Endodermal cell (in vitro differentiated cells): ENCODE results near the gene CCND1. TPM values are rescaled to one million over a fixed set of nuclear protein-coding genes. Genes with fewer than 3 reads are reported as not detected.

Experiments
- DNase-seq: peaks from one replicate; pipeline ENCODE4 v3.0.0-alpha.2; 2017
- H3K27ac ChIP-seq: 2 replicates; pipeline ENCODE4 v1.5.1; 2013; ENCODE audit warnings: mild to moderate bottlenecking, low read depth, low read length, moderate library complexity
- H3K27me3 ChIP-seq: 2 replicates; pipeline ENCODE4 v1.6.1; 2013; ENCODE audit warnings: mild to moderate bottlenecking, low read length, moderate library complexity; ENCODE audit not compliant: insufficient read depth, control insufficient read depth, poor library complexity, severe bottlenecking
- H3K36me3 ChIP-seq: 2 replicates; pipeline ENCODE4 v1.7.0; 2013; ENCODE audit warnings: mild to moderate bottlenecking, low read length, moderate library complexity; ENCODE audit not compliant: control insufficient read depth, insufficient read depth
- H3K4me1 ChIP-seq: one replicate; pipeline ENCODE4 v1.7.0; 2013; ENCODE audit warnings: low read length; ENCODE audit not compliant: control insufficient read depth, insufficient read depth
- H3K4me3 ChIP-seq: 2 replicates; pipeline ENCODE4 v1.5.1; 2013; ENCODE audit warnings: mild to moderate bottlenecking, low read length, moderate library complexity
- H3K9ac ChIP-seq: 2 replicates; pipeline ENCODE4 v1.6.1; 2013; ENCODE audit warnings: mild to moderate bottlenecking, low read length, moderate library complexity; ENCODE audit not compliant: poor library complexity, severe bottlenecking; ENCODE audit errors: extremely low read depth
- H3K9me3 ChIP-seq: 2 replicates; pipeline ENCODE4 v1.6.1; 2013; ENCODE audit warnings: mild to moderate bottlenecking, low read length, moderate library complexity; ENCODE audit not compliant: control insufficient read depth
- H3K27ac Mint-ChIP-seq: 2 replicates; pipeline ENCODE4 v1.8.0; 2020; ENCODE audit warnings: mixed read lengths
- H3K27me3 Mint-ChIP-seq: 2 replicates; pipeline ENCODE4 v1.8.0; 2021; ENCODE audit warnings: mild to moderate bottlenecking, mixed read lengths; ENCODE audit not compliant: insufficient read depth
- H3K36me3 Mint-ChIP-seq: 2 replicates; pipeline ENCODE4 v1.8.0; 2020; ENCODE audit warnings: low read depth, mixed read lengths
- H3K4me1 Mint-ChIP-seq: 2 replicates; pipeline ENCODE4 v1.8.0; 2020; ENCODE audit warnings: mixed read lengths
- H3K4me3 Mint-ChIP-seq: 2 replicates; pipeline ENCODE4 v1.8.0; 2020; ENCODE audit warnings: mild to moderate bottlenecking, moderate library complexity, mixed read lengths
- H3K9me3 Mint-ChIP-seq: 2 replicates; pipeline ENCODE4 v1.8.0; 2020; ENCODE audit warnings: mild to moderate bottlenecking, mixed read lengths
- whole genome bisulfite sequencing, 2 experiments: methylation state at CpG; one replicate each; pipeline versions ENCODE4 v1.1.5 to v1.1.7; 2013; ENCODE audit warnings: missing lambda C conversion rate in 2 of 2, mixed read lengths in 1 of 2; ENCODE audit not compliant: insufficient coverage in 1 of 2, insufficient read length in 1 of 2; 5-methylcytosine and 5-hydroxymethylcytosine counted together
- total RNA-seq, 2 donors: library from RNA; stranded (reverse); fragmentation: NEBNext Ultra II Directional in 1 of 2; extraction: Animal tissue kit (Norgen Biotek cat#: 25700) in 1 of 2; gene quantifications; 2 replicates in 1 of 2; 3 replicates in 1 of 2; pipeline ENCODE4 v1.2.1, GENCODE V29; 2021
- TF ChIP-seq, protein P1 (sequence below): fragments of 200-600 bp; sonication (generic); conservative IDR thresholded peaks from 2 replicates; pipeline ENCODE4 v1.5.0; 2021; ENCODE audit warnings: antibody characterized with exemption, mild to moderate bottlenecking

CCND1 gene
- total RNA-seq, 2 donors from 2014 or later, result 65.7 to 214 TPM

DNA sequence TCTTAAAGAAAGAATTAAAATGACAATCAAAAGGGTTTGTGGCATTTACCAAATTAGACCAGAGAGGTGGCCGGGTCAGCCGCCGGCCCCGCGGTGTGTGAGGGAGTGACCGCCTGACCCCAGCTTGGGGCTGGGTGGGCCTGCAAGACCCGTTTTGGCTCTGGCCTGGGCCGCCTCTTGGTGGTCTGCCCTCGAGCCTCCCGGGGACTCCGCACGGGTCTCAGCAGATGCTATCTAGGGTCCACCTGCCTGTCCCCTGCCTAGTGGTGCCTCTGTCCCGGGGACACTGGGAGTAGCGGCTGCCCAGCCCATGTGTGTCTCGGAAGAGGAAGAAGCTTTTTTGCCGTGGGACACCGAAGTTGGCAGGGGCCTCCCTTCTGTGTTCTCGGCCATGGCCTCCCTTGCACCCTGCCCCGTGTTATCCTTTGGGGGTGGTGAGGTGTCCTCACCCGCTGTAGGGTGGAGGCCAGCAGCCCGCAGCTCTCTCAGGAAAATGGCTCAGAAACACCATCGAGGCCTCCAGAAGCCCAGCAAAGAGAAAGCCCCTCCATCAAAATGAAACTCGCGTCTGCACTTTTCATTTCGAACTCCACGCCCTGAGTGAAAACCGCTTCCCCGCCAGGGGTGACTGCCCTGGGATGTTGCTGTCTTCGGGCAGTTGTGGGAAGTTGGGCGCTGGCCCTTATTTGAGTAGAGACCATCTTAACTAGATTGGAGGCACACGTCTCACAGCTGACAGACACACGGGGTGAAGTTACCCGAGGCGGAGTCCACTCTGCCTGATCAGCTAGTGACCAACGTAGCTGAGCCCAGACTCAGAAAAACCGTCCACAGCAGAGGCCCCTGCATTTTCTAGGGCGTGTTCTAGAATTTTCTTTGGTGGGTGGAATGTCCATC, 8.0 kb downstream of the CCND1 start:
- Mint-ChIP-seq H3K27ac (no peak overlapping the region), H3K4me1 (no peaks in the 10 kb centered on the region), H3K4me3 (no peak overlapping the region), H3K27me3 (no peaks in the 10 kb centered on the region), H3K36me3 (peaks cover 57% of the 10 kb centered on the region), H3K9me3 (no peaks in the 10 kb centered on the region)
- H3K27ac ChIP-seq, result no peak overlapping the region
- no peaks in the 10 kb centered on the region for H3K4me1 ChIP-seq
- H3K9me3 ChIP-seq, result no peaks in the 10 kb centered on the region
- H3K36me3 ChIP-seq, result peaks cover 5% of the 10 kb centered on the region
- no peaks in the 10 kb centered on the region for H3K27me3 ChIP-seq
- no peak overlapping the region for H3K9ac ChIP-seq
- DNase-seq, result peak; percentile 45
- H3K4me3 ChIP-seq, result no peak overlapping the region
- TF ChIP-seq, protein P1, sequence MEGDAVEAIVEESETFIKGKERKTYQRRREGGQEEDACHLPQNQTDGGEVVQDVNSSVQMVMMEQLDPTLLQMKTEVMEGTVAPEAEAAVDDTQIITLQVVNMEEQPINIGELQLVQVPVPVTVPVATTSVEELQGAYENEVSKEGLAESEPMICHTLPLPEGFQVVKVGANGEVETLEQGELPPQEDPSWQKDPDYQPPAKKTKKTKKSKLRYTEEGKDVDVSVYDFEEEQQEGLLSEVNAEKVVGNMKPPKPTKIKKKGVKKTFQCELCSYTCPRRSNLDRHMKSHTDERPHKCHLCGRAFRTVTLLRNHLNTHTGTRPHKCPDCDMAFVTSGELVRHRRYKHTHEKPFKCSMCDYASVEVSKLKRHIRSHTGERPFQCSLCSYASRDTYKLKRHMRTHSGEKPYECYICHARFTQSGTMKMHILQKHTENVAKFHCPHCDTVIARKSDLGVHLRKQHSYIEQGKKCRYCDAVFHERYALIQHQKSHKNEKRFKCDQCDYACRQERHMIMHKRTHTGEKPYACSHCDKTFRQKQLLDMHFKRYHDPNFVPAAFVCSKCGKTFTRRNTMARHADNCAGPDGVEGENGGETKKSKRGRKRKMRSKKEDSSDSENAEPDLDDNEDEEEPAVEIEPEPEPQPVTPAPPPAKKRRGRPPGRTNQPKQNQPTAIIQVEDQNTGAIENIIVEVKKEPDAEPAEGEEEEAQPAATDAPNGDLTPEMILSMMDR, result no peak
- 93 to 96% methylated on average over 31 to 37 of the region's 37 CpGs for WGBS, 2 experiments

DNA sequence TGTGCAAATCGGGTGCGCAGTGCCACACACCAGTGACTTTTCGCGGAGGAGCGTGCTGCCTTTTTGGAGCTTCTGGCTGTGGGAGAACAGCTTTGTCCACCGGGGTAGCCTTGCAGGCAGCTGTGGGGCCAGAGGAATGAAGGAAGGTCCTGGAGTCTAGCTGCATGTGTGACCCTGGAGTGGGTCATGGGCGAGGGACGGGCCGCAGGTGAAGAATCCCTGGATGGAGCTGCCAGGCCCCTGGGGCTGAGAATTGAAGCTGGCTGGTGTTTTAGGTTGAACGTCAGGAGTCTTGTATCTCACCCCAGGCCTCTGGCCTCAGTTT, 8.6 kb downstream of the CCND1 start:
- Histone ChIP-seq H3K4me3 (no peak overlapping the region), H3K27me3 (no peaks in the 10 kb centered on the region), H3K36me3 (peaks cover 5% of the 10 kb centered on the region), H3K4me1 (no peaks in the 10 kb centered on the region), H3K27ac (no peak overlapping the region), H3K9ac (no peak overlapping the region), H3K9me3 (no peaks in the 10 kb centered on the region)
- no peak overlapping the region for H3K4me3 Mint-ChIP-seq
- no peaks in the 10 kb centered on the region for H3K27me3 Mint-ChIP-seq
- no peaks in the 10 kb centered on the region for H3K4me1 Mint-ChIP-seq
- H3K36me3 Mint-ChIP-seq, result peaks cover 54% of the 10 kb centered on the region
- H3K27ac Mint-ChIP-seq, result no peak overlapping the region
- 93 to 100% methylated on average over 4 to 10 of the region's 10 CpGs for WGBS, 2 experiments
- H3K9me3 Mint-ChIP-seq, result no peaks in the 10 kb centered on the region
- TF ChIP-seq, protein P1, result no peak
- peak; percentile 44 for DNase-seq

DNA sequence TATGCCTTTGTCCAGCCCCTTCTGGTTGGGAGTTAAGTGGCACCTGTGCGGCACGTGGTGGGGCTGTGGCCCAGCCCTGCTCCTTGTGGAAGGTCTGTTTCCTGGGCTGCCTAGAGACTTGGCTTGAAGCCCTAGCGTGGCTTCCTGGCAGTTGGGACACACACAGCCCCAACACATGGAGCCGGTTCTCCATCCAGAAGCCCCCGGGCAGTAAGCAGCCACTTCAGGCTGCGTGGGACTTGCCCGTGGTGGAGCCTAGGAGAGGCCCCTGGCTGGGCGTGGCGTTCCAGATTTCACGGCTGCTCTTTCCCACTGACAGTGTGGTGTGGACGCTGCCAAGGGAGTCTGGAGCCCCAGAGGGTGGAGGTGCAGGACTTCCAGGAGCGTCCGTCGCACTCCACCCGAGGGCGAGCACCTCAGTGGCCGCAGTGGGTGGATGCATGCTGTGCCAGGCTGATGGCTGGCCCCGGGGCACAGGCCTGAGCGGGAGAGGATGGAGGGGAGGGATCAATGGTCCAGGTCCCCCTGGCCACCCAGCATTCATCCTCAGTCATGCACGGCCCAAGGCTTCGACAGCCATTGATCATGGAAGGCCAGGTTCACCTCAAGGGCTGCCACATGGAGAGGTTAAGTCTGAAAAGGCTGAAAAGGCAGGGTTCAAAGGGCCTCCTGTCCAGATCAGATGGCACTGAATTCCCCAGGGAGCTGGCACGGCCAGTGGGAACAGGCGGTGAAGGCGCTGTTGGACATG, 9.3 kb downstream of the CCND1 start:
- H3K9me3 ChIP-seq, result no peaks in the 10 kb centered on the region
- no peaks in the 10 kb centered on the region for H3K27me3 ChIP-seq
- no peak overlapping the region for H3K27ac Mint-ChIP-seq
- no peak overlapping the region for H3K27ac ChIP-seq
- H3K36me3 Mint-ChIP-seq, result peaks cover 50% of the 10 kb centered on the region
- H3K9ac ChIP-seq, result no peak overlapping the region
- H3K4me1 ChIP-seq, result no peaks in the 10 kb centered on the region
- 95% methylated on average over 16 to 24 of the region's 24 CpGs for WGBS, 2 experiments
- no peak overlapping the region for H3K4me3 ChIP-seq
- H3K9me3 Mint-ChIP-seq, result no peaks in the 10 kb centered on the region
- no peaks in the 10 kb centered on the region for H3K4me1 Mint-ChIP-seq
- DNase-seq, result peak; percentile 51
- no peaks in the 10 kb centered on the region for H3K27me3 Mint-ChIP-seq
- TF ChIP-seq, protein P1, result no peak
- H3K4me3 Mint-ChIP-seq, result no peak overlapping the region
- H3K36me3 ChIP-seq, result peaks cover 5% of the 10 kb centered on the region
